CD1c-positive myeloid dendritic cell (primary cell): ENCODE results near the gene NFKB2.

ENCODE experiments used
- DNase-seq: peaks from one replicate; pipeline ENCODE4 v3.0.0-alpha.2; 2016; ENCODE audit errors: extremely low spot score

NFKB2 gene

GRCh38 chr10:102394801-102395399 lies 605 bp upstream of the NFKB2 start:
- peak; percentile 58 for DNase-seq

- no peak for DNase-seq
Measured at GRCh38 chr10:102396317-102396650, 779 bp downstream of the NFKB2 start.

DNA sequence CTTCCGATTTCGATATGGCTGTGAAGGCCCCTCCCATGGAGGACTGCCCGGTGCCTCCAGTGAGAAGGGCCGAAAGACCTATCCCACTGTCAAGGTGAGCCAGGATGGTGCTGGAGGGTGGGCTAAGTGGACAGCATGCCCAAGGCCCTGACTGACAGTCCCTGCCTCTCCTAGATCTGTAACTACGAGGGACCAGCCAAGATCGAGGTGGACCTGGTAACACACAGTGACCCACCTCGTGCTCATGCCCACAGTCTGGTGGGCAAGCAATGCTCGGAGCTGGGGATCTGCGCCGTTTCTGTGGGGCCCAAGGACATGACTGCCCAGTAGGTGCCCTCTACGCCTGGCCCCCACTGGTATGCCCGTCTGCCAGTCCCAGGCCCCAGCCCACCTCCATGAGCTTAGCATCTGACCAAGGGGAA lies 1.2 kb downstream of the NFKB2 start:
- DNase-seq = no peak

DNA sequence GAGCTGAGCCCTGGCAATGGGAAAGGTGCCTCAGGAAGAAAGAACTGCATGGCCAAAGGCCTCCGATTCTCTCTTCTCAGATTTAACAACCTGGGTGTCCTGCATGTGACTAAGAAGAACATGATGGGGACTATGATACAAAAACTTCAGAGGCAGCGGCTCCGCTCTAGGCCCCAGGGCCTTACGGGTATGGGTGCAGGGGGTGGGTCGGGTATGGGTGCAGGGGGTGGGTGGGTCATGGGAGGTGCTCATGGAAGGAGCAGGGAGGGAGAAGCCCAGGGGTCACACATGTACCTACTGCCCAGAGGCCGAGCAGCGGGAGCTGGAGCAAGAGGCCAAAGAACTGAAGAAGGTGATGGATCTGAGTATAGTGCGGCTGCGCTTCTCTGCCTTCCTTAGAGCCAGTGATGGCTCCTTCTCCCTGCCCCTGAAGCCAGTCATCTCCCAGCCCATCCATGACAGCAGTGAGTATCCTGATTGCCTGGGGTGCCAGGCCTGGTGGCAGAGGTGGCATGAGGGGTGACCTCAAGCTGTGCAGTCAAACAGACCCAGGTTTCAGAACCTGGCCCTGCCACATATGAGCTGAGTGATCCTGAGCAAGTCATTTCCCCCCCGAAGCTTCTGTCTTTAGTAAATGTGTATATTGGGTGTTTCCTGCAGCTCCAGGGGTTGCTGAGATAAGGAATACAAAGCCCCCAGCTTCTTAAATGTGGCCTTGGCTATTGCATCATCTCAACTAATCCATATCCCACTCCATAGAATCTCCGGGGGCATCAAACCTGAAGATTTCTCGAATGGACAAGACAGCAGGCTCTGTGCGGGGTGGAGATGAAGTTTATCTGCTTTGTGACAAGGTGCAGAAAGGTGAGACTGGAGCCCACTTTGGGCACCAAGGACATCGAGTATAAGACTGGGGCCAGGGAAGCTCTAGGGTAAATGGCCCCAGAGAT lies 2.0 kb downstream of the NFKB2 start:
- DNase-seq = no peak

DNA sequence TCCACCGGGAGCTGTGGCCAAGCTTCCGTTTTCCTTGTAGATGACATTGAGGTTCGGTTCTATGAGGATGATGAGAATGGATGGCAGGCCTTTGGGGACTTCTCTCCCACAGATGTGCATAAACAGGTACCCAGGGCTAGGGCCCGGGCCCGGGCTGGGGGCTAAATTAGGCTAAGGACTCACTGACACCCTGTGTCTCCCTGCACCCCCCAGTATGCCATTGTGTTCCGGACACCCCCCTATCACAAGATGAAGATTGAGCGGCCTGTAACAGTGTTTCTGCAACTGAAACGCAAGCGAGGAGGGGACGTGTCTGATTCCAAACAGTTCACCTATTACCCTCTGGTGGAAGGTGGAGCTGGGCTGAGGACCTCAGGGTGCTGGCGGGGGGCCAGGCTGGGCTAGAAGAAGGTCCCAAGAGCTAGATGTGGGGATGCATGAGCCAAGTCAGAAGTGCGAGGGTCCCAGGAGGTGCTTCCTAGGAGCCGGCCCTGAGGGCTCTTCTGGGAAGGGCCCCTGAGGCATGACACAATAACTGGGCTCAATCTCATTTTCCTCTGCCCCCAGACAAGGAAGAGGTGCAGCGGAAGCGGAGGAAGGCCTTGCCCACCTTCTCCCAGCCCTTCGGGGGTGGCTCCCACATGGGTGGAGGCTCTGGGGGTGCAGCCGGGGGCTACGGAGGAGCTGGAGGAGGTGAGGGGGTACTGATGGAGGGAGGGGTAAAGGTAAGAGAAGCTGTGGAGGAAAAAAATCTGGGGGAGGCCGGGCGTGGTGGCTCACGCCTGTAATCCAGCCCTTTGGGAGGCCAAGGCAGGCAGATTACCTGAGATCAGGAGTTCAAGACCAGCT lies 2.9 kb downstream of the NFKB2 start:
- no peak for DNase-seq

GRCh38 chr10:102399217-102400021 lies 3.9 kb downstream of the NFKB2 start:
- DNase-seq = peak; percentile 94

DNA sequence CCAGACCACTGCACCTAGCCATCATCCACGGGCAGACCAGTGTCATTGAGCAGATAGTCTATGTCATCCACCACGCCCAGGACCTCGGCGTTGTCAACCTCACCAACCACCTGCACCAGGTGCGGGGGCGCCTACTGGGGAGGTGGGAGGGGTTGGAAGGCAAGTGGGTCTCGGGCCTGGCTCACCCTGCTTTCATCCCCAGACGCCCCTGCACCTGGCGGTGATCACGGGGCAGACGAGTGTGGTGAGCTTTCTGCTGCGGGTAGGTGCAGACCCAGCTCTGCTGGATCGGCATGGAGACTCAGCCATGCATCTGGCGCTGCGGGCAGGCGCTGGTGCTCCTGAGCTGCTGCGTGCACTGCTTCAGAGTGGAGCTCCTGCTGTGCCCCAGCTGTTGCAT lies 4.6 kb downstream of the NFKB2 start:
- no peak for DNase-seq

DNA sequence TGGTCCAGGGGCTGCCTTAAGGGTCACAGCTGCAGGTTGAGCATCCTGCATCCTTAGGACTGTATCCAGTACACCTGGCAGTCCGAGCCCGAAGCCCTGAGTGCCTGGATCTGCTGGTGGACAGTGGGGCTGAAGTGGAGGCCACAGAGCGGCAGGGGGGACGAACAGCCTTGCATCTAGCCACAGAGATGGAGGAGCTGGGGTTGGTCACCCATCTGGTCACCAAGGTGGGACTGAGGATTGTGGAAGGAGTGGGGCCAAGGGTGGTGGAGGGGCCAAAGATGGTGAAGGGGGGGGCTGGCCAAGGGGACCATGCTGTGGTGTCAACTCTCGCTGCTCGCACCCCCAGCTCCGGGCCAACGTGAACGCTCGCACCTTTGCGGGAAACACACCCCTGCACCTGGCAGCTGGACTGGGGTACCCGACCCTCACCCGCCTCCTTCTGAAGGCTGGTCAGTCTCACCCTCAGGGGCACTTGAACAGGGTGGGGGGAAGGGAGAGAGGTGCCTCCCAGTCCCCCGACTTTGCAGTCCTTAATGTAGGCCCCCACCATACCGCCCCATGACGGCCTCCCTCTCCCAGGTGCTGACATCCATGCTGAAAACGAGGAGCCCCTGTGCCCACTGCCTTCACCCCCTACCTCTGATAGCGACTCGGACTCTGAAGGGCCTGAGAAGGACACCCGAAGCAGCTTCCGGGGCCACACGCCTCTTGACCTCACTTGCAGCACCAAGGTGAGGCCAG lies 5.3 kb downstream of the NFKB2 start:
- no peak for DNase-seq

DNA sequence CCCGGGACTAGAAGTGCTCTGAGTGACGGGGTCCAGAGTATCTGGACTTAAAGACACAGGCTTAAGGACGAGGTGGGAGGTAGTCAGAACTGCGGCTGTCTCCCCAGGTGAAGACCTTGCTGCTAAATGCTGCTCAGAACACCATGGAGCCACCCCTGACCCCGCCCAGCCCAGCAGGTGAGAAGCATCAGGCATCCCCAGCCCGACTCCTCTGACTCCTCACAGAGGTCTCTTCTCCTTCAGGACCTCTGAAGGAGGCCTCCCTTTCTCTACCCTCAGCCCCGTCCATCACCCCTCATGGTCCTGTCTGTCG lies 5.8 kb downstream of the NFKB2 start:
- no peak for DNase-seq

DNA sequence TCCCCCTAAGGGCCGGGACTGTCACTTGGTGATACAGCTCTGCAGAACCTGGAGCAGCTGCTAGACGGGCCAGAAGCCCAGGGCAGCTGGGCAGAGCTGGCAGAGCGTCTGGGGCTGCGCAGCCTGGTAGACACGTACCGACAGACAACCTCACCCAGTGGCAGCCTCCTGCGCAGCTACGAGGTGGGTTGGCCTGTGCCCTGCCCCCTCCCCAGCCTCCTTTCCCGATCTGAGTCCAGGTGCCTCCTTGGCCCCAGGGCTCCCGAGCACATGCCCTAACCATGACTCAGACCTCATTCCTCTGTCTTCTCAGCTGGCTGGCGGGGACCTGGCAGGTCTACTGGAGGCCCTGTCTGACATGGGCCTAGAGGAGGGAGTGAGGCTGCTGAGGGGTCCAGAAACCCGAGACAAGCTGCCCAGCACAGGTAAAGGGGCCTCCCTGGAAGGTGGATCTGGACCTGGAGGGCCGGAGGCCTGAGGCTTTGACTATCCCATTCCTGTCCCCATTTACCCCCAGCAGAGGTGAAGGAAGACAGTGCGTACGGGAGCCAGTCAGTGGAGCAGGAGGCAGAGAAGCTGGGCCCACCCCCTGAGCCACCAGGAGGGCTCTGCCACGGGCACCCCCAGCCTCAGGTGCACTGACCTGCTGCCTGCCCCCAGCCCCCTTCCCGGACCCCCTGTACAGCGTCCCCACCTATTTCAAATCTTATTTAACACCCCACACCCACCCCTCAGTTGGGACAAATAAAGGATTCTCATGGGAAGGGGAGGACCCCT lies 6.4 kb downstream of the NFKB2 start:
- DNase-seq = no peak

GRCh38 chr10:102402512-102402896 lies 7.0 kb downstream of the NFKB2 start:
- DNase-seq = no peak

DNA sequence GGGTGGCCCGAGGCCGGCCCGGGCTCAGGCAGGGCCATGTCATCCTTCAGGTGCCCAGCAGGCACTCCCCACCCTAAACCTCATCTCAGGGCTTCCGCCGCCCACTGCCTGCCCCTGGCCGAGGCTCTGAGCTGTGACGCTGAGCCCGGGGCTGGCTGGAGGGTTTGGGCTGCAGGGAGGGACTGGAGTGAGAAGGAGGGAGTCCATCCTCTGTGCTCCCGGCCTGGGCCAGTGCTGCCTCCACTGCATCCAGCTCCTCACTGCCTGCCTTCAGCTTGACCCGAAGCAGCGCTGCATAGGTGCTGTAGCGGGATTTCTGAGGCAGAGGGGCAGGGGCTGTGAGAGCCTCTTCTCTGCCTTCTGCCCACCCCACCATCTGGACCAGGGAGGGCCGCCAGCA lies 7.6 kb downstream of the NFKB2 start:
- no peak for DNase-seq

GRCh38 chr10:102404361-102405107 lies 9.0 kb downstream of the NFKB2 start:
- no peak for DNase-seq

DNA sequence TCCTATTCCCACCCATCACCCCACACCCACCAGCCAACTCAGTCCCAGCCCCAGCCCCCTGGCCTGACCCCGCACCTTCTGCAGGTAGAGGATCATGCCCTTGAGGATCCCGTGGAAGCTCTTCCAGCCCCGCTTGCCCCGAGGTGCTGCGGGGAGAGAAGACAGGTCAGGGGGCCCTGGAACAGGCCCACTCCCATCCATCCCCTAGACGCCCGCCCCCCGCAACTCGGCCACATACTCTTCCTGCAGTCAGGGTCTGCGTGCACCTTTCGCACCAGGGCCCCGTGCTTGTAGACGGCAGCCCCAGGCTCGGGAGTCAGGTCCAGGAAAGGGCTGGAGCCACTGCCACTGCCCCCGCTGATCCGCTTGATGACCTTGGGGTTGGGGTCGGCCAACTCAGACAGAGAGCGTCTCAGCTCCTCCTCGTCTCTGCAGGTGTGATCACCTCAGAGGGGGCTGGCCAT lies 9.6 kb downstream of the NFKB2 start:
- no peak for DNase-seq

GRCh38 chr10:102405632-102406031 lies 10.1 kb downstream of the NFKB2 start:
- no peak for DNase-seq

- peak; percentile 26 for DNase-seq
Measured at GRCh38 chr10:102406815-102407214, 11.3 kb downstream of the NFKB2 start.

GRCh38 chr10:102407425-102408130 lies 12.1 kb downstream of the NFKB2 start:
- DNase-seq = no peak

DNA sequence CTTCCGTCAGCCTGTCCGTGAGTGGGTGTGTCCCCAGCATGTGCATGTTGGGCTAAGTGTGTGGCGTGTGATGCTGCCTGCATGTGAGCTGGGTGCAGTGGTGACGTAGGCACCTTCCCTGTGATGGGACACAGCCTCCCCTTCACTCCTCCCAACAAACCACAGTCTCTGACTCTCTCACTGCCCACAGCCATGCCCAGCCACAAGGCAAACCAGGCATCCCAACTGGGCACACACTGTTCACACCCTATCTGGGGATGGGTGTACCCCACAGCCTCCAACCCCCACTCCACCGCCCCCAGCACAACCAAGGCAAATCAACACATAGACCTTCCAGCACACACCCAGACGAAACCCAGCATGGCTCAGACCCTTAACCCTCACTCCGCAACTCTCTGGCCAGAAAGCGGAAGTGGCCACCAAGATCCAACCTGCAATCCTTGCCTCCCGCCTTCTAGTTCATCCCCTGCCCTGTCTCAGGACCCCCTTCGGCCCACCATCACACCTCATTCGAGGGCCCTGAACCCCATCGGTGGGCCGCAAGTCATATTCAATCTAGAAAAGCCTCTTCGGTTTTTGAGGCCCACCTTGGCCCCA lies 12.7 kb downstream of the NFKB2 start:
- DNase-seq = no peak
